Liver (tissue), 9 donors: ENCODE results near the gene CSNK2A3. TPM values are rescaled to one million over a fixed set of nuclear protein-coding genes. Genes with fewer than 3 reads are reported as not detected.

Experiments
- DNase-seq: peaks from one replicate; pipeline ENCODE4 v3.0.0-alpha.2; 2017; ENCODE audit warnings: low spot score
- H3K27ac ChIP-seq, 2 donors: one replicate each; pipeline ENCODE4 v1.7.0; 2013; ENCODE audit warnings: inconsistent platforms in 2 of 2, low read length in 2 of 2, control low read depth in 1 of 2, low read depth in 1 of 2, mild to moderate bottlenecking in 1 of 2
- H3K27me3 ChIP-seq, 4 donors: one replicate each; pipeline versions ENCODE4 v1.6.1 to v1.7.0; 2013; ENCODE audit warnings: low read length in 3 of 4, inconsistent platforms in 1 of 4, mild to moderate bottlenecking in 1 of 4, moderate library complexity in 1 of 4; ENCODE audit not compliant: control insufficient read depth in 4 of 4, insufficient read depth in 4 of 4
- H3K36me3 ChIP-seq, 4 donors: one replicate each; pipeline versions ENCODE4 v1.6.1 to v1.7.0; 2013; ENCODE audit warnings: low read length in 3 of 4, mild to moderate bottlenecking in 3 of 4, low read depth in 1 of 4, moderate library complexity in 1 of 4; ENCODE audit not compliant: control insufficient read depth in 4 of 4, insufficient read depth in 3 of 4
- H3K4me1 ChIP-seq, 4 donors: one replicate each; pipeline versions ENCODE4 v1.6.1 to v1.7.0; 2013; ENCODE audit warnings: low read length in 3 of 4, mild to moderate bottlenecking in 3 of 4, moderate library complexity in 1 of 4; ENCODE audit not compliant: control insufficient read depth in 4 of 4, insufficient read depth in 4 of 4
- H3K4me3 ChIP-seq, 3 donors: one replicate each; pipeline versions ENCODE4 v1.6.1 to v1.7.0; 2013; ENCODE audit warnings: low read length in 3 of 3, control low read depth in 1 of 3, low read depth in 1 of 3, mild to moderate bottlenecking in 1 of 3
- H3K9ac ChIP-seq, 2 donors: one replicate each; pipeline ENCODE4 v1.7.0; 2013; ENCODE audit warnings: low read length in 2 of 2, mild to moderate bottlenecking in 2 of 2, moderate library complexity in 2 of 2, control low read depth in 1 of 2, low read depth in 1 of 2
- H3K9me3 ChIP-seq, 4 donors: one replicate each; pipeline versions ENCODE4 v1.6.1 to v1.7.0; 2013; ENCODE audit warnings: low read length in 3 of 4; ENCODE audit not compliant: control insufficient read depth in 4 of 4
- EGR1 ChIP-seq, 2 donors: IDR thresholded peaks; 2 replicates each; pipeline ENCODE4 v1.6.1; 2016 to 2018; ENCODE audit warnings: antibody characterized with exemption in 2 of 2, low read depth in 2 of 2
- FOXA1 ChIP-seq: IDR thresholded peaks from 2 replicates; pipeline ENCODE4 v1.6.1; 2016; ENCODE audit warnings: antibody characterized with exemption
- FOXA2 ChIP-seq: IDR thresholded peaks from 2 replicates; pipeline ENCODE4 v1.6.1; 2016; ENCODE audit warnings: antibody characterized with exemption
- GABPA ChIP-seq, 2 donors: IDR thresholded peaks in 1 of 2; conservative IDR thresholded peaks in 1 of 2; 2 replicates each; pipeline ENCODE4 v1.6.1; 2016; ENCODE audit warnings: antibody characterized with exemption in 2 of 2, mild to moderate bottlenecking in 1 of 2, moderate library complexity in 1 of 2
- HNF4A ChIP-seq, 2 donors: conservative IDR thresholded peaks; 2 replicates each; pipeline ENCODE4 v1.6.1; 2016; ENCODE audit warnings: antibody characterized with exemption in 2 of 2, mild to moderate bottlenecking in 2 of 2
- HNF4G ChIP-seq: IDR thresholded peaks from 2 replicates; pipeline ENCODE4 v1.6.1; 2016; ENCODE audit warnings: antibody characterized with exemption
- JUND ChIP-seq, 2 donors: IDR thresholded peaks; 2 replicates each; pipeline ENCODE4 v1.6.1; 2016; ENCODE audit warnings: antibody characterized with exemption in 2 of 2
- NR2F2 ChIP-seq: IDR thresholded peaks from 2 replicates; pipeline ENCODE4 v1.6.1; 2016; ENCODE audit warnings: antibody characterized with exemption
- RAD21 ChIP-seq, 2 donors: IDR thresholded peaks; 2 replicates each; pipeline ENCODE4 v1.6.1; 2016; ENCODE audit warnings: antibody characterized with exemption in 2 of 2, mild to moderate bottlenecking in 2 of 2
- RXRA ChIP-seq, 2 donors: IDR thresholded peaks; 2 replicates each; pipeline ENCODE4 v1.6.1; 2017 to 2018; ENCODE audit warnings: antibody characterized with exemption in 2 of 2, mild to moderate bottlenecking in 1 of 2
- SP1 ChIP-seq: IDR thresholded peaks from 2 replicates; pipeline ENCODE4 v1.6.1; 2018; ENCODE audit warnings: antibody characterized with exemption, mild to moderate bottlenecking
- TAF1 ChIP-seq: conservative IDR thresholded peaks from 2 replicates; pipeline ENCODE4 v1.6.1; 2016; ENCODE audit warnings: antibody characterized with exemption, mild to moderate bottlenecking
- WGBS: extraction: QIAGEN DNeasy Blood & Tissue Kit; methylation state at CpG from one replicate; pipeline ENCODE4 v1.1.7; 2013; 5-methylcytosine and 5-hydroxymethylcytosine counted together
- polyA plus RNA-seq, 2 donors: library from polyadenylated mRNA; stranded (reverse) in 1 of 2; unstranded in 1 of 2; fragments of 200-250 nt in 1 of 2; fragments of >200 nt in 1 of 2; fragmentation: Nextera tagmentation in 1 of 2; extraction: Ambion mirVana in 1 of 2; gene quantifications; one replicate each; pipeline versions ENCODE4 v1.2.1 to v1.2.3, GENCODE V29; 2013 to 2015
- total RNA-seq, 2 donors: library from RNA; depleted of rRNA; stranded (reverse); fragments of >200 nt; gene quantifications; one replicate each; pipeline ENCODE4 v1.2.3, GENCODE V29; 2014
- TF ChIP-seq, protein P1 (sequence below): IDR thresholded peaks from 2 replicates; pipeline ENCODE4 v1.6.1; 2016; ENCODE audit warnings: antibody characterized with exemption, mild to moderate bottlenecking
- TF ChIP-seq, protein P2 (sequence below): fragments of 150-350 bp; IDR thresholded peaks from 2 replicates; pipeline ENCODE4 v1.5.1; 2017; ENCODE audit warnings: improper control_type of control experiment, low read depth, low read length; ENCODE audit not compliant: missing input control
- TF ChIP-seq, protein P3 (sequence below): IDR thresholded peaks from 2 replicates; pipeline ENCODE4 v1.6.1; 2016; ENCODE audit warnings: antibody characterized with exemption
- TF ChIP-seq, protein P4 (sequence below): IDR thresholded peaks from 2 replicates; pipeline ENCODE4 v1.6.1; 2016; ENCODE audit warnings: antibody characterized with exemption
- TF ChIP-seq, protein P5 (sequence below): IDR thresholded peaks from 2 replicates; pipeline ENCODE4 v1.6.1; 2016; ENCODE audit warnings: antibody characterized with exemption
- donor health status: healthy.
- donor health status: healthy.
- donor health status: healthy.
- donor health status: healthy.
- donor health status: healthy.

CSNK2A3 gene
- total and polyA plus RNA-seq, 4 donors = 0.51 to 0.92 (median 0.59) TPM; not detected in 1

DNA sequence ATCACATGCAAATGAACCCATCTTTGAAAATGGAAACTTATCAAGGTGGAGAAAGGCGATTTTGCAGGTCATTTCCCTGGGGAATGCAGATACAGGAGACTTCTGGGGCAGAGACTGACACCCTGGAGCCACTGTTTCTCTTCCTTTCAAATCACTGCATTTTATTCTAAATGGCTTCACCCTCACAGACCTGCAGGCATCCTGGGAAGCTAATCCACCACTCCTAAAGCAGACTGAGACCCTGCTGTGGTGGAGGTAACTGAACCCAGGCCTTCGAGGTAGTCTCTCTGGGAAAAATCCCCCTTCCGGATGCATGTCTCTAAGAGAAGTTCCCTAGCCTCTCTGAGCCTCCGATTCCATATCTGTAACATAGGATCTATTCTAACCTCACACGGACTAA is 20.9 kb upstream of the CSNK2A3 start:
- TF ChIP-seq FOXA2 = no peak
- no peak for TF ChIP-seq TAF1
- TF ChIP-seq JUND (IDR thresholded peaks at IDR 0.05) = no peak
- TF ChIP-seq, protein P1, sequence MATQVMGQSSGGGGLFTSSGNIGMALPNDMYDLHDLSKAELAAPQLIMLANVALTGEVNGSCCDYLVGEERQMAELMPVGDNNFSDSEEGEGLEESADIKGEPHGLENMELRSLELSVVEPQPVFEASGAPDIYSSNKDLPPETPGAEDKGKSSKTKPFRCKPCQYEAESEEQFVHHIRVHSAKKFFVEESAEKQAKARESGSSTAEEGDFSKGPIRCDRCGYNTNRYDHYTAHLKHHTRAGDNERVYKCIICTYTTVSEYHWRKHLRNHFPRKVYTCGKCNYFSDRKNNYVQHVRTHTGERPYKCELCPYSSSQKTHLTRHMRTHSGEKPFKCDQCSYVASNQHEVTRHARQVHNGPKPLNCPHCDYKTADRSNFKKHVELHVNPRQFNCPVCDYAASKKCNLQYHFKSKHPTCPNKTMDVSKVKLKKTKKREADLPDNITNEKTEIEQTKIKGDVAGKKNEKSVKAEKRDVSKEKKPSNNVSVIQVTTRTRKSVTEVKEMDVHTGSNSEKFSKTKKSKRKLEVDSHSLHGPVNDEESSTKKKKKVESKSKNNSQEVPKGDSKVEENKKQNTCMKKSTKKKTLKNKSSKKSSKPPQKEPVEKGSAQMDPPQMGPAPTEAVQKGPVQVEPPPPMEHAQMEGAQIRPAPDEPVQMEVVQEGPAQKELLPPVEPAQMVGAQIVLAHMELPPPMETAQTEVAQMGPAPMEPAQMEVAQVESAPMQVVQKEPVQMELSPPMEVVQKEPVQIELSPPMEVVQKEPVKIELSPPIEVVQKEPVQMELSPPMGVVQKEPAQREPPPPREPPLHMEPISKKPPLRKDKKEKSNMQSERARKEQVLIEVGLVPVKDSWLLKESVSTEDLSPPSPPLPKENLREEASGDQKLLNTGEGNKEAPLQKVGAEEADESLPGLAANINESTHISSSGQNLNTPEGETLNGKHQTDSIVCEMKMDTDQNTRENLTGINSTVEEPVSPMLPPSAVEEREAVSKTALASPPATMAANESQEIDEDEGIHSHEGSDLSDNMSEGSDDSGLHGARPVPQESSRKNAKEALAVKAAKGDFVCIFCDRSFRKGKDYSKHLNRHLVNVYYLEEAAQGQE = no peak
- TF ChIP-seq HNF4G = no peak
- TF ChIP-seq NR2F2 = no peak
- TF ChIP-seq, protein P2, sequence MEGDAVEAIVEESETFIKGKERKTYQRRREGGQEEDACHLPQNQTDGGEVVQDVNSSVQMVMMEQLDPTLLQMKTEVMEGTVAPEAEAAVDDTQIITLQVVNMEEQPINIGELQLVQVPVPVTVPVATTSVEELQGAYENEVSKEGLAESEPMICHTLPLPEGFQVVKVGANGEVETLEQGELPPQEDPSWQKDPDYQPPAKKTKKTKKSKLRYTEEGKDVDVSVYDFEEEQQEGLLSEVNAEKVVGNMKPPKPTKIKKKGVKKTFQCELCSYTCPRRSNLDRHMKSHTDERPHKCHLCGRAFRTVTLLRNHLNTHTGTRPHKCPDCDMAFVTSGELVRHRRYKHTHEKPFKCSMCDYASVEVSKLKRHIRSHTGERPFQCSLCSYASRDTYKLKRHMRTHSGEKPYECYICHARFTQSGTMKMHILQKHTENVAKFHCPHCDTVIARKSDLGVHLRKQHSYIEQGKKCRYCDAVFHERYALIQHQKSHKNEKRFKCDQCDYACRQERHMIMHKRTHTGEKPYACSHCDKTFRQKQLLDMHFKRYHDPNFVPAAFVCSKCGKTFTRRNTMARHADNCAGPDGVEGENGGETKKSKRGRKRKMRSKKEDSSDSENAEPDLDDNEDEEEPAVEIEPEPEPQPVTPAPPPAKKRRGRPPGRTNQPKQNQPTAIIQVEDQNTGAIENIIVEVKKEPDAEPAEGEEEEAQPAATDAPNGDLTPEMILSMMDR = no peak
- TF ChIP-seq, protein P3, sequence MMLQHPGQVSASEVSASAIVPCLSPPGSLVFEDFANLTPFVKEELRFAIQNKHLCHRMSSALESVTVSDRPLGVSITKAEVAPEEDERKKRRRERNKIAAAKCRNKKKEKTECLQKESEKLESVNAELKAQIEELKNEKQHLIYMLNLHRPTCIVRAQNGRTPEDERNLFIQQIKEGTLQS = no peak
- no peak for TF ChIP-seq GABPA (IDR thresholded peaks at IDR 0.05 in 1 of 2, conservative IDR thresholded peaks at IDR 0.05 in 1 of 2)
- no peak for TF ChIP-seq HNF4A (conservative IDR thresholded peaks at IDR 0.05)
- TF ChIP-seq EGR1 (IDR thresholded peaks at IDR 0.05; ENCODE audit: low read depth in 2 of 2) = no peak
- TF ChIP-seq, protein P4, sequence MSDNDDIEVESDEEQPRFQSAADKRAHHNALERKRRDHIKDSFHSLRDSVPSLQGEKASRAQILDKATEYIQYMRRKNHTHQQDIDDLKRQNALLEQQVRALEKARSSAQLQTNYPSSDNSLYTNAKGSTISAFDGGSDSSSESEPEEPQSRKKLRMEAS = no peak
- TF ChIP-seq RXRA (IDR thresholded peaks at IDR 0.05) = no peak
- no peak for TF ChIP-seq FOXA1
- no peak for TF ChIP-seq SP1
- TF ChIP-seq, protein P5, sequence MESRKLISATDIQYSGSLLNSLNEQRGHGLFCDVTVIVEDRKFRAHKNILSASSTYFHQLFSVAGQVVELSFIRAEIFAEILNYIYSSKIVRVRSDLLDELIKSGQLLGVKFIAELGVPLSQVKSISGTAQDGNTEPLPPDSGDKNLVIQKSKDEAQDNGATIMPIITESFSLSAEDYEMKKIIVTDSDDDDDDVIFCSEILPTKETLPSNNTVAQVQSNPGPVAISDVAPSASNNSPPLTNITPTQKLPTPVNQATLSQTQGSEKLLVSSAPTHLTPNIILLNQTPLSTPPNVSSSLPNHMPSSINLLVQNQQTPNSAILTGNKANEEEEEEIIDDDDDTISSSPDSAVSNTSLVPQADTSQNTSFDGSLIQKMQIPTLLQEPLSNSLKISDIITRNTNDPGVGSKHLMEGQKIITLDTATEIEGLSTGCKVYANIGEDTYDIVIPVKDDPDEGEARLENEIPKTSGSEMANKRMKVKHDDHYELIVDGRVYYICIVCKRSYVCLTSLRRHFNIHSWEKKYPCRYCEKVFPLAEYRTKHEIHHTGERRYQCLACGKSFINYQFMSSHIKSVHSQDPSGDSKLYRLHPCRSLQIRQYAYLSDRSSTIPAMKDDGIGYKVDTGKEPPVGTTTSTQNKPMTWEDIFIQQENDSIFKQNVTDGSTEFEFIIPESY = no peak
- 89% methylated on average over 5 of the region's 5 CpGs for WGBS
- DNase-seq = no peak
- no peak overlapping the region for H3K27ac ChIP-seq
- no peaks in the 10 kb centered on the region for H3K9me3 ChIP-seq
- H3K9ac ChIP-seq = no peak overlapping the region
- no peaks in the 10 kb centered on the region for H3K27me3 ChIP-seq
- peaks cover 0 to 45% (median 11%) of the 10 kb centered on the region in 4 donors for H3K36me3 ChIP-seq
- peaks cover 2 to 17% (median 11%) of the 10 kb centered on the region in 4 donors for H3K4me1 ChIP-seq
- H3K4me3 ChIP-seq = no peak overlapping the region

DNA sequence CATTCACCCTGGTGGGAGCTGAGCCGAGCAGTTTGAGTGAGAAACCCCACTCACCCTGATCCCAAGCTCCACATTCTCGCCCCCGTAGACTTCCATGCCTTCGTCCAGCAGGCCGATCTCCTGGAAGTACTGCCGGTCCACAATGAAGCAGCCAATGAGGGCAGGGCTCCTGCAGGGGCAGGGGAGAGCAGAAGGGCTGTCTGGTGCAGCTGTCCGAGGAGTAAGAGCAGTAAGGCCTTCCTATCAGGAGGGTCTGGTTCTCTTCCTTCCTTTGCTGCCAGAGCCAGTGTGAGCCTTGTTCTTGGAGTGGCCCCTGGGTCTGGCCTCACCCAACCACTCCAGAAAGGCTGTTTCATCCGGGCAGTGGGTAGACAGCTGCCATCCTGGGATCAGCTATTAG is 19.4 kb upstream of the CSNK2A3 start:
- 95% methylated on average over 8 of the region's 8 CpGs for WGBS
- no peaks in the 10 kb centered on the region for H3K9me3 ChIP-seq
- H3K36me3 ChIP-seq = peaks cover 0 to 44% (median 13%) of the 10 kb centered on the region in 4 donors
- no peak overlapping the region for H3K9ac ChIP-seq
- H3K27ac ChIP-seq = no peak overlapping the region
- DNase-seq = no peak
- H3K4me3 ChIP-seq = no peak overlapping the region
- H3K4me1 ChIP-seq = peaks cover 2 to 17% (median 11%) of the 10 kb centered on the region in 4 donors
- no peak for TF ChIP-seq HNF4G
- TF ChIP-seq EGR1 (IDR thresholded peaks at IDR 0.05; ENCODE audit: low read depth in 2 of 2) = no peak
- no peak for TF ChIP-seq RAD21 (IDR thresholded peaks at IDR 0.05)
- TF ChIP-seq HNF4A (conservative IDR thresholded peaks at IDR 0.05) = no peak
- TF ChIP-seq NR2F2 = no peak
- no peak for TF ChIP-seq SP1
- no peaks in the 10 kb centered on the region for H3K27me3 ChIP-seq
